22Rv1 (cell line): ENCODE data around the gene MIB2.

ENCODE experiments used
- ZFX ChIP-seq: fragments of 450-650 bp; IDR thresholded peaks from 2 replicates; pipeline ENCODE4 v1.6.1; 2017; ENCODE audit warnings: antibody characterized with exemption, borderline replicate concordance
- TF ChIP-seq, protein P1 (sequence below): fragments of 450-650 bp; IDR thresholded peaks from 2 replicates; pipeline ENCODE4 v1.5.1; 2017; ENCODE audit warnings: mild to moderate bottlenecking

- TF ChIP-seq, protein P1, sequence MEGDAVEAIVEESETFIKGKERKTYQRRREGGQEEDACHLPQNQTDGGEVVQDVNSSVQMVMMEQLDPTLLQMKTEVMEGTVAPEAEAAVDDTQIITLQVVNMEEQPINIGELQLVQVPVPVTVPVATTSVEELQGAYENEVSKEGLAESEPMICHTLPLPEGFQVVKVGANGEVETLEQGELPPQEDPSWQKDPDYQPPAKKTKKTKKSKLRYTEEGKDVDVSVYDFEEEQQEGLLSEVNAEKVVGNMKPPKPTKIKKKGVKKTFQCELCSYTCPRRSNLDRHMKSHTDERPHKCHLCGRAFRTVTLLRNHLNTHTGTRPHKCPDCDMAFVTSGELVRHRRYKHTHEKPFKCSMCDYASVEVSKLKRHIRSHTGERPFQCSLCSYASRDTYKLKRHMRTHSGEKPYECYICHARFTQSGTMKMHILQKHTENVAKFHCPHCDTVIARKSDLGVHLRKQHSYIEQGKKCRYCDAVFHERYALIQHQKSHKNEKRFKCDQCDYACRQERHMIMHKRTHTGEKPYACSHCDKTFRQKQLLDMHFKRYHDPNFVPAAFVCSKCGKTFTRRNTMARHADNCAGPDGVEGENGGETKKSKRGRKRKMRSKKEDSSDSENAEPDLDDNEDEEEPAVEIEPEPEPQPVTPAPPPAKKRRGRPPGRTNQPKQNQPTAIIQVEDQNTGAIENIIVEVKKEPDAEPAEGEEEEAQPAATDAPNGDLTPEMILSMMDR, result no peak
- TF ChIP-seq ZFX, result no peak
These were observed 5.3 kb upstream of the MIB2 start for GRCh38 chr1:1609822-1610485.
